ENCODE measurements around the gene KIFC3. TPM values are rescaled to one million over a fixed set of nuclear protein-coding genes. Genes with fewer than 3 reads are reported as not detected.

Gene KIFC3
- total RNA-seq, 1 donor from 2014 or later = 96.9 TPM

DNA sequence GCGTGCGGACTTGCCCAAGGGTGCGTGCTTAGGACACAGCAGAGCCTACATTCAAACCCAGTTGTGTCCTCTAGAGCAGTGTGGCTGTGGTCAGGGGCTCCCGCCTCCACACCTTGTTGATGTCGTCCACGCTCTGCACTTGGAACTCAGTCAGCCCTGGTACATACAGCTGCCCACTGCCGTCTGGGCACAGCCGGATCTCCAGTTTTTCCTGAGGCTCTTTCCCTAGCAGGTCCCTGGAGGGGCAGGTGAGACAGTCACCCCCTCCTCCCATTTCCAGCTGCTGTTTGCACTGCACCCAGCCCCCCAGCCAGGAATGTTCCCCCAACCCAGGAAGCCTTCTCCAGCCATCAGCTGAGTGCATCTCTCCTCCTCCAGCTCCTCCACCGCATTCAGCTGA is 41.0 kb downstream of the KIFC3 start:
- TF ChIP-seq EZH2 (IDR thresholded peaks at IDR 0.05; ENCODE audit: insufficient read depth, low read length) = no peak
- TF ChIP-seq, protein P1, sequence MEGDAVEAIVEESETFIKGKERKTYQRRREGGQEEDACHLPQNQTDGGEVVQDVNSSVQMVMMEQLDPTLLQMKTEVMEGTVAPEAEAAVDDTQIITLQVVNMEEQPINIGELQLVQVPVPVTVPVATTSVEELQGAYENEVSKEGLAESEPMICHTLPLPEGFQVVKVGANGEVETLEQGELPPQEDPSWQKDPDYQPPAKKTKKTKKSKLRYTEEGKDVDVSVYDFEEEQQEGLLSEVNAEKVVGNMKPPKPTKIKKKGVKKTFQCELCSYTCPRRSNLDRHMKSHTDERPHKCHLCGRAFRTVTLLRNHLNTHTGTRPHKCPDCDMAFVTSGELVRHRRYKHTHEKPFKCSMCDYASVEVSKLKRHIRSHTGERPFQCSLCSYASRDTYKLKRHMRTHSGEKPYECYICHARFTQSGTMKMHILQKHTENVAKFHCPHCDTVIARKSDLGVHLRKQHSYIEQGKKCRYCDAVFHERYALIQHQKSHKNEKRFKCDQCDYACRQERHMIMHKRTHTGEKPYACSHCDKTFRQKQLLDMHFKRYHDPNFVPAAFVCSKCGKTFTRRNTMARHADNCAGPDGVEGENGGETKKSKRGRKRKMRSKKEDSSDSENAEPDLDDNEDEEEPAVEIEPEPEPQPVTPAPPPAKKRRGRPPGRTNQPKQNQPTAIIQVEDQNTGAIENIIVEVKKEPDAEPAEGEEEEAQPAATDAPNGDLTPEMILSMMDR (IDR thresholded peaks at IDR 0.05; ENCODE audit: insufficient read depth, low read depth, low read length) = no peak
- Histone ChIP-seq H3K79me2 (ENCODE audit: insufficient read depth, low read length) (peaks cover 4% of the 10 kb centered on the region), H3K4me2 (ENCODE audit: low read length) (no peak overlapping the region), H3K9me3 (ENCODE audit: insufficient read depth, low read depth, low read length) (no peaks in the 10 kb centered on the region), H3K9ac (ENCODE audit: low read length) (no peak overlapping the region), H3K36me3 (ENCODE audit: insufficient read depth, low read length) (peaks cover 8% of the 10 kb centered on the region), H4K20me1 (ENCODE audit: insufficient read depth, low read length) (peaks cover 15% of the 10 kb centered on the region), H3K27me3 (ENCODE audit: insufficient read depth, low read length) (no peaks in the 10 kb centered on the region), H3K27ac (ENCODE audit: low read depth, low read length) (no peak overlapping the region), H3K4me1 (ENCODE audit: insufficient read depth, low read length) (peaks cover 8% of the 10 kb centered on the region), H2AFZ (ENCODE audit: low read depth, low read length) (no peak overlapping the region), H3K4me3 (ENCODE audit: insufficient read depth, low read depth, low read length) (no peak overlapping the region)
- H3K27ac Mint-ChIP-seq (ENCODE audit: unreplicated experiment) = no peak overlapping the region
- H3K36me3 Mint-ChIP-seq (ENCODE audit: low read depth, unreplicated experiment) = peaks cover 21% of the 10 kb centered on the region
- H3K9me3 Mint-ChIP-seq (ENCODE audit: unreplicated experiment) = no peaks in the 10 kb centered on the region
- no peak overlapping the region for H3K4me3 Mint-ChIP-seq (ENCODE audit: unreplicated experiment)
- no peak for DNase-seq (ENCODE audit: low read depth)
- no peaks in the 10 kb centered on the region for H3K27me3 Mint-ChIP-seq (ENCODE audit: low read depth, unreplicated experiment)
- peaks cover 25% of the 10 kb centered on the region for H3K4me1 Mint-ChIP-seq (ENCODE audit: low read depth, unreplicated experiment)
- no peak for FAIRE-seq

DNA sequence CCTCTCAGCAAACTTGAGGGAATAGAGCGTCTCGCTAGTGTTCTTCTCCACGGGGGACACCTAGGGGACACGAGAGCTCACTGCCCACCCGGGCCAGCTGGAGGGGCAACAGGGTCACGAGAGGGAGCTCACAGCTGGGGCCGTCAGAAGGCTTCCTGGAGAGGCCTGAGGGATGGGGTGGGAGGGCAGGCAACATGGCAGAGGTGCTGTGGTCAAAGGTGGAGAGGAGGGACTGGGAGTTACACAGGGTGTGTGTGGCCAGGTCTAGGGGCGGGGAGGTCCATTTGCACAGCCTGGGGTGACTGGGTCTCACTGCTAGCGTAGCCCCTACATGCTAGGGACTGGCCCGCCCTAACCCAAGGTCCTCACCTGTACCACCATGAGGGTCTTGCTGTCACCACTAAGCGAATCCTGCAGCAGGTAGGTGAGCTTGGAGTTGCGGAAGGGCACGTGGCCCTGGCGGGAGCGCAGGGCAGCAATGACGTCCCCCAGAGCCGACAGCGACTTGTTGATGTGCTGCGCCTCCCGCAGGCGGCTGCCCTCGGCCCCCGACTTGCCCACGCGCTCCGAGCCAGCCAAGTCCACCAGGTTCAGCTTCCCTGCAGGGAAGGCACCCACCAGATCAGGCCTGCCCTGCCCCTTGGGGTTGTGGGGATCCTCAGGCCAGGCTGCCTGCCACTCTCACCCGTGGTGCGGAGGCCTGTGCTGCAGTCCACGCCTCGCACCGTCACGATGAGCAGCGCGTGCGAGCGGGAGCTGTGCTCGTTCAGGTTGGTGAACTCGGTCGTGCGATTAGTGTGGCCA is 41.7 kb downstream of the KIFC3 start:
- H3K27ac ChIP-seq (ENCODE audit: low read depth, low read length) = no peak overlapping the region
- no peaks in the 10 kb centered on the region for H3K9me3 ChIP-seq (ENCODE audit: insufficient read depth, low read depth, low read length)
- no peak overlapping the region for H3K4me3 ChIP-seq (ENCODE audit: insufficient read depth, low read depth, low read length)
- no peak for FAIRE-seq
- peaks cover 4% of the 10 kb centered on the region for H3K79me2 ChIP-seq (ENCODE audit: insufficient read depth, low read length)
- DNase-seq (ENCODE audit: low read depth) = no peak
- peaks cover 8% of the 10 kb centered on the region for H3K4me1 ChIP-seq (ENCODE audit: insufficient read depth, low read length)
- H3K4me2 ChIP-seq (ENCODE audit: low read length) = no peak overlapping the region
- H3K4me3 Mint-ChIP-seq (ENCODE audit: unreplicated experiment) = no peak overlapping the region
- H3K36me3 ChIP-seq (ENCODE audit: insufficient read depth, low read length) = peaks cover 5% of the 10 kb centered on the region
- no peak for TF ChIP-seq EZH2 (IDR thresholded peaks at IDR 0.05; ENCODE audit: insufficient read depth, low read length)
- TF ChIP-seq, protein P1 (IDR thresholded peaks at IDR 0.05; ENCODE audit: insufficient read depth, low read depth, low read length) = no peak
- no peaks in the 10 kb centered on the region for H3K27me3 ChIP-seq (ENCODE audit: insufficient read depth, low read length)
- H2AFZ ChIP-seq (ENCODE audit: low read depth, low read length) = no peak overlapping the region
- H3K36me3 Mint-ChIP-seq (ENCODE audit: low read depth, unreplicated experiment) = peaks cover 20% of the 10 kb centered on the region
- no peak overlapping the region for H3K27ac Mint-ChIP-seq (ENCODE audit: unreplicated experiment)
- H3K9ac ChIP-seq (ENCODE audit: low read length) = no peak overlapping the region
- no peaks in the 10 kb centered on the region for H3K27me3 Mint-ChIP-seq (ENCODE audit: low read depth, unreplicated experiment)
- no peaks in the 10 kb centered on the region for H3K9me3 Mint-ChIP-seq (ENCODE audit: unreplicated experiment)
- H4K20me1 ChIP-seq (ENCODE audit: insufficient read depth, low read length) = peaks cover 20% of the 10 kb centered on the region
- peaks cover 26% of the 10 kb centered on the region for H3K4me1 Mint-ChIP-seq (ENCODE audit: low read depth, unreplicated experiment)
